Effector memory CD8-positive, alpha-beta T cell (primary cell): Measurements from ENCODE around the gene ZNF599.
"Not testable (repeated sequence)": the region's sequence is repeated elsewhere in the genome, so short reads cannot be mapped to it uniquely, and the experiment has no call there.

ENCODE experiments used
- ATAC-seq: fragments of 150-1000 bp; cut with Tn5 transposase; replicated peaks from 2 replicates; pipeline ENCODE4 v1.10.0; 2021; ENCODE audit warnings: mild to moderate bottlenecking, moderate library complexity
- DNase-seq, 3 experiments: peaks; one replicate each; pipeline ENCODE4 v3.0.0; 2021
- H3K27ac Mint-ChIP-seq, 2 donors: one replicate each; pipeline ENCODE4 v1.8.0; 2022; ENCODE audit warnings: mild to moderate bottlenecking in 2 of 2, mixed read lengths in 2 of 2, moderate library complexity in 2 of 2
- H3K27me3 Mint-ChIP-seq, 2 donors: one replicate each; pipeline ENCODE4 v1.8.0; 2022; ENCODE audit warnings: mixed read lengths in 2 of 2
- H3K36me3 Mint-ChIP-seq: one replicate; pipeline ENCODE4 v1.8.0; 2022; ENCODE audit warnings: mild to moderate bottlenecking, moderate library complexity, mixed read lengths; ENCODE audit not compliant: insufficient read depth
- H3K4me1 Mint-ChIP-seq, 2 donors: one replicate each; pipeline ENCODE4 v1.8.0; 2022; ENCODE audit warnings: low read depth in 2 of 2, mixed read lengths in 2 of 2
- H3K4me3 Mint-ChIP-seq, 2 donors: one replicate each; pipeline ENCODE4 v1.8.0; 2022; ENCODE audit warnings: mild to moderate bottlenecking in 2 of 2, mixed read lengths in 2 of 2, moderate library complexity in 2 of 2
- H3K9me3 Mint-ChIP-seq, 2 donors: one replicate each; pipeline ENCODE4 v1.8.0; 2022; ENCODE audit warnings: mixed read lengths in 2 of 2
- total RNA-seq, 9 experiments: gene quantifications; one replicate each; lab custom pipeline; 2026; lab: John Stamatoyannopoulos, UW

Gene ZNF599
- total RNA-seq = 2.0 to 8.6 (median 4.1) reads per million in 9 experiments

GRCh38 chr19:34772697-34773554 is at the start of gene ZNF599:
ZNF599 (minus strand) TSS chr19:34773215; CDS start chr19:34772841, 374 bp downstream.
- H3K36me3 Mint-ChIP-seq = peaks cover 7% of the 10 kb centered on the region
- peak within 1 kb of the TSS; percentile 87 to 90 for H3K27ac Mint-ChIP-seq
- DNase-seq (peak; percentile 86 to 87 (median 87)), ATAC-seq (peak; percentile 97)
- peak within 1 kb of the TSS; percentile 85 to 86 for H3K4me3 Mint-ChIP-seq
- H3K9me3 Mint-ChIP-seq = no peaks in the 10 kb centered on the region
- H3K4me1 Mint-ChIP-seq = peaks cover 14 to 15% of the 10 kb centered on the region in 2 donors
- H3K27me3 Mint-ChIP-seq = peaks cover 5 to 9% of the 10 kb centered on the region in 2 donors

GRCh38 chr19:34818270-34818669 is 45.3 kb upstream of the ZNF599 start:
- ATAC-seq (no peak), DNase-seq (no peak)
- peaks cover 3% of the 10 kb centered on the region for H3K36me3 Mint-ChIP-seq
- no peak overlapping the region for H3K4me3 Mint-ChIP-seq
- H3K9me3 Mint-ChIP-seq = no peaks in the 10 kb centered on the region
- H3K27me3 Mint-ChIP-seq = no peaks in the 10 kb centered on the region
- H3K27ac Mint-ChIP-seq = no peak overlapping the region
- H3K4me1 Mint-ChIP-seq = peaks cover 0 to 4% of the 10 kb centered on the region in 2 donors

- peaks cover 0 to 4% of the 10 kb centered on the region in 2 donors for H3K4me1 Mint-ChIP-seq
Measured at GRCh38 chr19:34816708-34817107, 43.7 kb upstream of the ZNF599 start.

GRCh38 chr19:34808566-34808965 is 35.6 kb upstream of the ZNF599 start:
- Mint-ChIP-seq H3K36me3 (no peaks in the 10 kb centered on the region), H3K27ac (no peak overlapping the region), H3K4me3 (no peak overlapping the region), H3K4me1 (no peaks in the 10 kb centered on the region), H3K27me3 (peaks cover 0 to 12% of the 10 kb centered on the region in 2 donors), H3K9me3 (peaks cover 0 to 19% of the 10 kb centered on the region in 2 donors)
- DNase-seq (no peak), ATAC-seq (no peak)

More at GRCh38 chr19:34816708-34817107, 43.7 kb upstream of the ZNF599 start:
- Mint-ChIP-seq H3K9me3 (no peaks in the 10 kb centered on the region), H3K4me3 (no peak overlapping the region), H3K27me3 (no peaks in the 10 kb centered on the region), H3K36me3 (peaks cover 3% of the 10 kb centered on the region), H3K27ac (no peak overlapping the region)
- ATAC-seq (no peak), DNase-seq (no peak)

GRCh38 chr19:34806976-34807860 is 34.2 kb upstream of the ZNF599 start:
- peaks cover under 1% of the 10 kb centered on the region for H3K36me3 Mint-ChIP-seq
- no peak overlapping the region for H3K4me3 Mint-ChIP-seq
- ATAC-seq = no peak
- H3K9me3 Mint-ChIP-seq = peaks cover 0 to 19% of the 10 kb centered on the region in 2 donors
- no peaks in the 10 kb centered on the region for H3K4me1 Mint-ChIP-seq
- peaks cover 0 to 12% of the 10 kb centered on the region in 2 donors for H3K27me3 Mint-ChIP-seq
- DNase-seq = no peak
- no peak overlapping the region for H3K27ac Mint-ChIP-seq

GRCh38 chr19:34804115-34804514 is 31.1 kb upstream of the ZNF599 start:
- Mint-ChIP-seq H3K4me1 (no peaks in the 10 kb centered on the region), H3K27me3 (peaks cover 0 to 12% of the 10 kb centered on the region in 2 donors), H3K4me3 (no peak overlapping the region), H3K9me3 (peaks cover 0 to 7% of the 10 kb centered on the region in 2 donors), H3K27ac (no peak overlapping the region), H3K36me3 (peaks cover 2% of the 10 kb centered on the region)
- no peak for DNase-seq
- ATAC-seq = no peak

GRCh38 chr19:34796953-34797352 is 23.9 kb upstream of the ZNF599 start:
- not testable (repeated sequence) for H3K27ac Mint-ChIP-seq, ATAC-seq, DNase-seq, H3K9me3 Mint-ChIP-seq, H3K27me3 Mint-ChIP-seq, H3K36me3 Mint-ChIP-seq, H3K4me3 Mint-ChIP-seq
- H3K4me1 Mint-ChIP-seq = peaks cover 13 to 19% of the 10 kb centered on the region in 2 donors

GRCh38 chr19:34794066-34794960 is 21.3 kb upstream of the ZNF599 start:
- Mint-ChIP-seq H3K36me3 (no peaks in the 10 kb centered on the region), H3K9me3 (no peaks in the 10 kb centered on the region), H3K4me1 (peaks cover 13 to 19% of the 10 kb centered on the region in 2 donors), H3K27ac (peak overlapping the region; percentile 86 to 88), H3K27me3 (no peaks in the 10 kb centered on the region), H3K4me3 (peak overlapping the region; percentile 49 to 50)
- DNase-seq (no peak), ATAC-seq (no peak)

GRCh38 chr19:34793565-34793964 is 20.6 kb upstream of the ZNF599 start:
- no peaks in the 10 kb centered on the region for H3K27me3 Mint-ChIP-seq
- no peaks in the 10 kb centered on the region for H3K9me3 Mint-ChIP-seq
- H3K4me1 Mint-ChIP-seq = peaks cover 13 to 19% of the 10 kb centered on the region in 2 donors
- DNase-seq = no peak
- H3K36me3 Mint-ChIP-seq = no peaks in the 10 kb centered on the region
- ATAC-seq = no peak
- H3K27ac Mint-ChIP-seq = peak overlapping the region; percentile 86 to 88
- peak overlapping the region; percentile 49 to 50 for H3K4me3 Mint-ChIP-seq

GRCh38 chr19:34788074-34788473 is 15.1 kb upstream of the ZNF599 start:
- Mint-ChIP-seq H3K27ac (no peak overlapping the region), H3K4me3 (no peak overlapping the region), H3K27me3 (no peaks in the 10 kb centered on the region), H3K4me1 (peaks cover 3 to 4% of the 10 kb centered on the region in 2 donors), H3K36me3 (no peaks in the 10 kb centered on the region), H3K9me3 (peaks cover 0 to 7% of the 10 kb centered on the region in 2 donors)
- DNase-seq (no peak), ATAC-seq (no peak)

- DNase-seq = no peak
- Mint-ChIP-seq H3K36me3 (no peaks in the 10 kb centered on the region), H3K4me3 (no peak overlapping the region), H3K27ac (no peak overlapping the region), H3K27me3 (no peaks in the 10 kb centered on the region), H3K9me3 (peaks cover 0 to 7% of the 10 kb centered on the region in 2 donors), H3K4me1 (no peaks in the 10 kb centered on the region)
- ATAC-seq = no peak
Measured at GRCh38 chr19:34787059-34787824, 14.2 kb upstream of the ZNF599 start.

- ATAC-seq (no peak), DNase-seq (no peak)
- Mint-ChIP-seq H3K27me3 (no peaks in the 10 kb centered on the region), H3K9me3 (peaks cover 0 to 7% of the 10 kb centered on the region in 2 donors), H3K4me3 (no peak overlapping the region), H3K27ac (no peak overlapping the region), H3K36me3 (no peaks in the 10 kb centered on the region), H3K4me1 (no peaks in the 10 kb centered on the region)
Measured at GRCh38 chr19:34786236-34786635, 13.2 kb upstream of the ZNF599 start.
